HG02943 (cell line): ENCODE data around the gene ELMO3.

Source experiments
- ATAC-seq: cut with Tn5 transposase; IDR thresholded peaks from one replicate; pipeline ENCODE4 v1.9.1; 2021; ENCODE audit warnings: mild to moderate bottlenecking, low read depth, moderate library complexity; ENCODE audit not compliant: unreplicated experiment

ELMO3 gene

GRCh38 chr16:67163999-67164558 is 34.9 kb upstream of the ELMO3 start:
- no peak for ATAC-seq

GRCh38 chr16:67164599-67165061 is 34.3 kb upstream of the ELMO3 start, which contains the start of gene HSF4:
Gene HSF4, plus strand, starts transcription at chr16:67164745. Its CDS starts 67 bp downstream, at chr16:67164812.
- ATAC-seq = no peak

DNA sequence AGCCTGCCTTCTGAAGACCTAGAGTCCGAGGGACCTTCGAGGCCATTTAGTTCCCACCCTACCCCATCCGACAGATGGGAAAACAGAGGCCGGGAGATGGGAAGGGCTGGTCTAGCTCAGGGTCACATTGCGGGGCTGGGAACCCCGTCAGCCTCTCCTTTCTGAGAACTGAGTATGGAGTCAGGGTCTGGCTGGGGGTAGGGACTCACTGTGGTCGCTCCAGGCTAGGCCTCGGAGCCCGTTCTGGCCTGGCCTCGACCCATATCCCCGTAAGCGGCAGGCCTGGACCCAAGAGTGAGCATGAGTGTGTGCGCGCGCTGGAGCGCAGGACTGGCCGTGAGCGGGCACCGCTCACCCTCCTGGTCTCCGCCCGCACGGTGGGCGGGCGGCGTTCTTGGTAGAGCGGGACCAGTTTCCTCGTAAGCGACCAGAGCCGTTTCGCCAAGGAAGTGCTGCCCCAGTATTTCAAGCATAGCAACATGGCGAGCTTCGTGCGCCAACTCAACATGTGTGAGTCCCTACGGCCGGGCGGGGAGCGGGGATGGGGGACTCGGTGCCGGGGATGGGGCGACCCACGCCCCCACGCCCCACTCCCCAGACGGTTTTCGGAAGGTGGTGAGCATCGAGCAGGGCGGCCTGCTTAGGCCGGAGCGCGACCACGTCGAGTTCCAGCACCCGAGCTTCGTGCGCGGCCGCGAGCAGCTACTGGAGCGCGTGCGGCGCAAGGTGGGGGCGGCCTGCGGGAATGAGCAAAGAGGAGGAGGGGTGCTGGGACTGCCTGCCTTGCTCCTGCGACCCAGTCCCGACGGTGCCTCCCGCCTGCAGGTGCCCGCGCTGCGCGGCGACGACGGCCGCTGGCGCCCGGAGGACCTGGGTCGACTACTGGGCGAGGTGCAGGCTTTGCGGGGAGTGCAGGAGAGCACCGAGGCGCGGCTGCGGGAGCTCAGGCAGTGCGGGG is 33.5 kb upstream of the ELMO3 start:
- no peak for ATAC-seq

DNA sequence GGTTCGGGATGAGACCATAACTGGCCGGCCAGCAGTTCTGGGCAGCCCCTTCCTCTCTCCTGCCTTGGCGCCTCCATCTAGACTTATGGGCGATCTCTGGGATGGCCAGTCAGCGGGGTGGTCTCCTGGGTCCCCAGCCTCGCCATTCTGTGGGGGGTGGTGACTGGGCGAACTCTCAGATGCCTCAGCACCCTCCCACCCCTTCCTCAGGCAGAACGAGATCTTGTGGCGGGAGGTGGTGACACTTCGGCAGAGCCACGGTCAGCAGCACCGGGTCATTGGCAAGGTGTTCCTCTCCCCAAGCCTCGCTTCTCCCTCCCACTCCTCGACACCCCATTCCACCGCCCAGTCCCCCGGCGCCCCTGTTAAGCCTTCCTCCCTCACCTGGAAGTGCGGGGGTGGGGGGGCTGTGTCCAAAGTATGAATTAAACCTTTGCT is 32.8 kb upstream of the ELMO3 start:
- ATAC-seq = no peak

DNA sequence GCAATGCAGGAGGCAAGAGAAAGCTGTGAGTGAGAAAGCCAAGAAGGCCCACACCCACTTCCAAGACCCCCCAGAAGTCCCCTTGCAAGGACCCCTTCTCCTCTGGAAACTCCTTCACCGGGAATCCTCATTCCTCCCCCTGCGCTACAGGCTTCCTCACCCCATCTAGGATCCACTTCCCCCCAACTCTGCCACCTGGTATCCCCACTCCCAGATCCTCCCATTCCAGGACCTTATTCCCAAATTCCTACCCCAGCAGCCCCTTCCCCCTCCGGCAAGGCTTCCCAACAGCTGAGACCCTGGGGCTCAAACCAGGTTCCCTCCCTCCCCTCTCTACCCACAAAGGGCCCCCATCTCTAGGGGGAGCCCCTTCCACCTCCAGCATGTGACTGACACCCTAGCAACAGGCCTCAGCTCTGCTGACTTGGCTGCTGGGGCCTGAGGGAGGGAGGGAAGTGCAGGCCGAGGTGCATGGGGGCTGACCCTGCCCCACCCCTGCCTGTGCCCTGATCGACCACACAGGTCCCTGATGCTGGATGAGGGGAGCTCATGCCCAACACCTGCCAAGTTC is 32.2 kb upstream of the ELMO3 start:
- ATAC-seq = no peak

GRCh38 chr16:67167588-67167987 is 31.3 kb upstream of the ELMO3 start:
- no peak for ATAC-seq

- no peak for ATAC-seq
Observed at GRCh38 chr16:67169011-67169451, 29.9 kb upstream of the ELMO3 start.

DNA sequence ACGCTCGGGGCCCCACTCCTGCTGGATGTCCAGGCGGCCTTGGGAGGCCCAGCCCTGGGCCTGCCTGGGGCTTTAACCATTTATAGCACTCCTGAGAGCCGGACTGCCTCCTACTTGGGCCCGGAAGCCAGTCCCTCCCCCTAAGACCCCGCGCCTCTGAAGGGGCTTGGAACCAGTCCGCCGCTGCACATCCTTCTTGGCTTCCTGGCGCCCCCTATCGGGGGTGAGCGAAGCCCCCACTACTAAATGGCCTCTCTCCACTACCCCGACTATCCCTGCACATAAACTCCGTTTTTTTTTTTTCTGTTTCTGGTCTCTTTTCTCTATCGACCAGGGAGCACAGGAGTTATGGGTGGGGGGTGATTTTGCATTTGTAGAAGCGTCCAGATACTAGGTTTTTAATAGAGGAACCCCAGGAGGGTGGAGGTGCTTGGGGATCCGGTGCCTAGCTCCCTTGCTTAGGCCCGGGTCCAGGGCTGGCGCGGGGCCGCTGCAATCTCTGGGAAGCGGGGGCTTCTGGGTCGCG is 29.2 kb upstream of the ELMO3 start:
- ATAC-seq = no peak

- no peak for ATAC-seq
Observed at GRCh38 chr16:67170168-67170948, 28.6 kb upstream of the ELMO3 start, which contains the start of gene NOL3. Gene NOL3, plus strand, starts transcription at chr16:67170538.

- no peak for ATAC-seq
Observed at GRCh38 chr16:67170949-67171649, 27.8 kb upstream of the ELMO3 start.

DNA sequence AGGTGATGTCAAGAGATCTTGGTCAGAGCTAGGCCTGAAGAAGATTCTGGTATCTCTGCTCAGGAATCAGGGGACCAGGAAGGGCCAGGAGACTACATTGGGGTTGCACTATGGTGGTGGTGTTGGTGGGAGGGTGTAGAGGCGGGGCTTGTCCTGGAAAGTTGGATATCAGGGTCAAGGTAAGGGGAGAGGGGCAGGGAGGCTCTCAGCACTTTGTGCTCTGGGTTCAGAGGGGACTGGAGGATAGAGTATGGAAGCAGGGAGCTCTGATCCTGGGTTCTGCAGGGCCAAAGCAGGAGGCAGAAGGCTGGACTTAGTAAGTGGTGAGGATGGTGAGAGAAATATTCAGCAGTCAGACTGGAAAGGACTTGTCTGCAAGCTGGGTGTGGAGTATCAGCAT is 25.6 kb upstream of the ELMO3 start:
- ATAC-seq = no peak

- ATAC-seq = no peak
Observed at GRCh38 chr16:67173808-67174705, 24.9 kb upstream of the ELMO3 start.

GRCh38 chr16:67174706-67175231 is 24.2 kb upstream of the ELMO3 start:
- ATAC-seq = no peak

DNA sequence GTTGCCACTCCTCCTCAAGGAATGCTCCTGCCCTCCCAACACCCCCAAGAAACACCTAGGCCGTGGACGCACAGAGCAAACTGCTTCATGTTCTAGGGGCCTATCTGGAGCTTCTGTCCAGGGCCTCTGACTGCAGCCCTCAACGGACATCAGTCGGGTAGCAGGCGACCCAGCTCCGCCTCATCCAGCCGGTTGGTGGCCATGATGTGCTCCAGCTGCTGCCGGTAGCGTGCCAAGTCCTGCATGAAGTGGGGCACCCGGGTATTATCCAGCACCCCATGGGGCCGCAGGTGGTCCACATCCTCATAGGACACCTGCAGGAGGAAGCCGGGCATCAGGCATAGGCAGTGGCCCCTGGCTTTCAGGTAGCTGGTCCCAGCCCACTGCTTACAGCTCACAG is 22.3 kb upstream of the ELMO3 start:
- ATAC-seq = no peak

DNA sequence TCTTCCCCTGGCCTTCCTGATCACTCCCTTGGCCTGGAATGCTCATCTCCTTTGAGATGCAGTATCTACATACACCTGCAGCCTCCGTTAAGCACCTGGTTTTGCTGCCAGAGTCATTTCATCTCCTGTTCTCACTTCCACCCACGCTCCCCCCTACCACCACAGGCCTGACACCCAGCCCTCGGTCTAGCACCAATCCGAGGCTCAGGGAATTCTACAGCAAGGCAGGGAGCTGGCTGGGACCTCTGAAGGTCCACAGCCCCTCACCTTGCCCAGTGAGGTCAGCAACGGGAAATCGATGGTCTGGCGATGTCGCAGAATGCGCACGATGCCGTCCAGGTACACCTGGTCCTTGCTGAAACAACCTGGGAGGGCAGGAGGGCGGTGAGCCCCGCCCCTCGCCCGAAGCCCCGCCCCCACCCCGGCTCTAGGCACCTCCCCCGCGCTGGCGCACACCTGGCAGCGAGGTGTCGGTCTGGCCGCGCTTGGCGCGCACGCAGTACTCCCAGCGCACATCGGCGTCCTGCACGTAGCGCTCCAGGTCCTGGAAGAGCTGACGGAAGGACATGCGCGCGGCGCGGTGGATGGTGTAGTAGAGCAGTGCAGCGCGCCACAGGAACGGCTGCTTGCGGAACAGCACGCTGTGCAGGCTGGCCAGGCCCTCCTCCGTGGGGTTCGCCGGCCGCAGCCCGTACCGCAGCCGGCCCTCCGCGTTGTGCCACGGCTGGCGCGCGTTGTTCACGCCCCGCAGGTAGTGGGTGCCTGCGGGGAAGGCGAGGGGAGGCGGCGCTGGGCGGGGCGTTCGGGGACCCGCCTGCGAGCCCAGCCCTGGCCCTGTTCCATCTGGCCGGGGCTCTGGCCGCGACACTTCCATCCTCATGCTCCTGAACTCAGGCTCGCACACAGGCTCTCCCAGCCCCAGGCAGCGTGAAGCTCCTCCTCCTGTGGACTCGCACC is 20.9 kb upstream of the ELMO3 start:
- ATAC-seq = no peak

- ATAC-seq = no peak
Observed at GRCh38 chr16:67179421-67180080, 19.4 kb upstream of the ELMO3 start.

DNA sequence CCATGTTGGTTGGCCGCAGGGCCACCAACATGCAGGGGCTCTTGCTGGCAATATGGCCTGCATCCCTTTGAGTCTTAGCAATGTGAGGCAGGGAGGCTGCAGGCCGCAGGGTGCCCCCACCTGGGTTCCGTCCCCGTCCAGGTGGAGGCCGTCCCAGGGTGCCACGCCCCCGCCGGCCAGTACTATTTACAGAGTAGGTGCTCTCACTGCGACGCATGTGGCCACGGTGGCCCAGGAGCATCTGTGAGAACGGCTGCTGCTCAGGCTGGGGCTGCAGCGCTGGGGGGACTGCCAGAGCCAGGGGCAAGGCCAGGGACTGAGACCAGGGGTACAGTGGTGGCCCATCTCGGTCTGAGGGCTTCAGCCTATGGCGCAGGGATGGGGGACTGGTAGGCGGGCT is 18.8 kb upstream of the ELMO3 start:
- no peak for ATAC-seq
